Right forelimb (tissue), 1 donor: ENCODE data around the gene MMP19.
"Not testable (repeated sequence)": the region's sequence is repeated elsewhere in the genome, so short reads cannot be mapped to it uniquely, and the experiment has no call there.

Source experiments
- DNase-seq: peaks from one replicate; pipeline ENCODE4 v3.0.0-alpha.2; 2018

MMP19 gene

DNA sequence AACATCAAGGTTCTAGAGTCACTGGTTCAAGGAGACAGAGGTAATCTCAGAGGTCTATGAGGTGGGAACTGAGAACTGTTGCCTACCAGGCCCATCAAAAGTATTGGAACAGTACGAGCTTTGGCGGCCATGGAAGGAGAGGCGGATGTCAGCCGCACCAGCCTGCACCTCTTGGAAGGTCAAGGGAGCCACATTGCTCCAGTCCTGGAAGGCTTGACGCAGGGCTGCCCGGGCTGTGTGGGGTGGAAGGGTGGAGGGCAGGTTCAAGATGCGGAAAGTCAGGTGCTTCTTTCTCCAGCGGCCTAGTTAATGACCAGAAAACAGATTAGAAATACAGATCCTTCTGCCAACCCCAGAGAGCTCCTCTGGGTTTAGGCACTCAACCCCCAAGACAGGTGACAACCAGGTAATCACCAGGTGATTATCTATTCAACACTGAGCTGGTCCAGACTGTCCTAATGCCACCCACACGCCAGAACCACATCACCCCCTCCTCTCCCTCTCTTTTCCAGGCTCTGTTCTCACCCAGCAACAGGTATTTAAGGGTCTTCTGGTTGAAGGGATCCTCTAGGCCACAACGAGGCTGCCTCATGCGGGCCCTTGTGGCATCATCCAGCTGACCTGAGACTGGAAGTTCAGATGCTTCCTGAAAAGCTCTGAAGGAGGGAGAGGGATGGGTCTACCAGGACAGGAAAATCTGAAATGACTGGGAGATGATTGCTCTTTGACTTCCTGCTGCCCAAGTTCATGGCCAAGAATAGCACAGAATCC is 2.0 kb downstream of the MMP19 start:
- DNase-seq = no peak

DNA sequence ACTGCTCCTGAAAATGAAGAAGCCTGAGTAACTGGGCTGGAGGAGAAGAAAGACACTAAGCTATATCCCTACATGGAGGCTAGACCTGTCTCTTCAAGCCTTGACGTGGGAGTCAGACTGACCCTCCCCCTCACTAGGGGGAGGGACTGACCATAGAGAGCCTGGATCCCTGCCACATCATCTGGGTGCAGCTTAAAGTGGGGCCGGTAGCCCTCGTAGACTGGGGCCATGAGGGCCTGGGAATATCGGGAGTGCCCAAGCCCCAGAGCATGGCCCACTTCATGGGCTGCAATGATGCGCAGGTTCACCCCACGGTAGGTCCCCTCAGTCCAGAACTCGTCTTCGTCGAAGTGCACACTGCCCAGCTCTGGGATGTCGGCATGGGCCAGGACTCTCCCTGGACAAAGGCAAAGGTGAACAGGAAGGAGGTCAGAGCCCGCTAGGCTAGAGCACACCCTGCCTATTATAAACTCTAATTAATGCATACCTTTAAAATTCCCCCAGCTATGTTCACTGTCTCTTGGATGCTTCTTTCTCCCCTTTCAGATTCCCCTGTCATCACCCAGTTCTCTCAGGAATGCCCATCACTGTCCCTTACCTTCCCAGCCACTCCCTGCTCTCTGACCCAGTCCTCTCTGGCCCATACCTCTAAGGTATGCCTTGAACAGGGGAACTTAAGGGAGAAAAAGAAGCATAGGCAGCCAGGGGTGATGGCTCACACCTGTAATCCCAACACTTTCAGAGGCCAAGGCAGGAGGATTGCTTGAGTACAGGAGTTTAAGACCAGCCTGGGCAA is 3.2 kb downstream of the MMP19 start:
- no peak for DNase-seq

DNA sequence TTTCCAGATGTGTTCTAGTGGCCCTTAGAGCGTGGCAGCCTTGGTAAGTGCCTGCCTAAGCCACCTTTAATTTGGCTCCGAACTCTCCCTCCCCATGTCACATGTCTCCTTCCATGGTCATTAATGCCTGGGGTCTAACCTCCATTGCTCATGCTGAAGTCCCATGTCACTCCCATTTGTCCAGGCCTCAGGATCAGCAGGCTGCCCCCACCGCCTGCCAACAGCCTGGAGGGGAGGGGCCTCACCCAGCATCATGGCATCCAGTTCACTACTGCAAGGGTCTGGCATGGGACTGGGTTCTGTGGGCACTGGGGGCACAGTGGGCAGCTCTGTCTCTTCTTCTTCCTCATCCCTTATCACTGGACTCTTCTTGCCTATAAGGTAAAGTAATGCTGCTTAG is 4.4 kb downstream of the MMP19 start:
- no peak for DNase-seq

DNA sequence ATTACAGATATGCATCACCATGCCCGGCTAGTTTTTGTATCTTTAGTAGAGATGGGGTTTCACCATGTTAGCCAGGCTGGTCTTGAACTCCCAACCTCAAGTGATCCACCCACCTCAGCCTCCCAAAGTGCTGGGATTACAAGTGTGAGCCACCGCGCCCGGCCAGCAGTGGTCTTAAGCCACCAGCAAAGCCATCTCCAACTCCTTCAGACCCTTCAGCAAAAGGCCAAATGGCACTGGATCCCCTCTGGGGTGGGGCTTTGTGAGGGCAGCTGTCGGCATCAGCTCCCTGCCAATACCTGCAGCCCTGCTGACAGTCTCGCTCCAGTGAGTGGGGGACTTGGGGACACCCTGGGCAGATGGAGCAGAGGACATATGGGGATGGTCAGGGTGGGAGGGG is 8.3 kb downstream of the MMP19 start:
- DNase-seq = not testable (repeated sequence)

DNA sequence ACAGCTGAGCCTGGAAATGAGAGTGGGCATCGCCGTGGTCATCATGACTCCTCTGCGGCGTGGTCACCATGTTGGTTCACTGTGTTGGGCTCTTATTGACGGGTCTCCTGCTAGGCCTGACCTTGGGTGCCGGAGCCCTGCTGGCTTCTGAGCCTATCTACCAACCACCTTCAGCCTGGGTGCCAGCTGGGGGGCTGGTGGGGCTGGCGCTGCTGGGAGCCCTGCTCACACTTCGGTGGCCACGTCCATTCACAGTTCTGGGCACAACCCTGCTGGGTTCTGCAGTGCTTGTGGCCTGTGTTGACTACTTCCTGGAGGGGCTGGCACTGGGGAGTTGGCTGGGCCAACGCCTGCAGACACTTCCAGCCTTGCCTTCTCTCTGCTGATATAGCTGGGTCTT is 9.7 kb downstream of the MMP19 start:
- DNase-seq = no peak

DNA sequence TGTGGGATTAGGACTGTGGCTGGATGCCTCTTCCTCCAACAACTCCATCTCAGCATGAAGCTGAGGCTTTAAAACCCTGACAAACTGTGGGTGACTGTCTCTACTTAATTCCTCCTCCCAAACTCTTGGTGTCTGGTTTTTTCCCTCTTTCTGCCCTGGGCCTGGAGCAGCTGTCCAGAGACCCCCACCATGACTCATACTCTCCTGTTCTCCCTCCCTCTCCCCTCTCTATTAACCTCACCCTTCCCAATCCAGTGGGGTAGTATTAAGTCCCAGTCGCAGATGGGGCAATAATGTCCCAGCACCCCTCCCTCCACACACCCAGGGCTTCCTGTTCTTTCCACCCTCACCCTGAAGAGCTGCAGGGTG is 11.3 kb downstream of the MMP19 start:
- DNase-seq = no peak

DNA sequence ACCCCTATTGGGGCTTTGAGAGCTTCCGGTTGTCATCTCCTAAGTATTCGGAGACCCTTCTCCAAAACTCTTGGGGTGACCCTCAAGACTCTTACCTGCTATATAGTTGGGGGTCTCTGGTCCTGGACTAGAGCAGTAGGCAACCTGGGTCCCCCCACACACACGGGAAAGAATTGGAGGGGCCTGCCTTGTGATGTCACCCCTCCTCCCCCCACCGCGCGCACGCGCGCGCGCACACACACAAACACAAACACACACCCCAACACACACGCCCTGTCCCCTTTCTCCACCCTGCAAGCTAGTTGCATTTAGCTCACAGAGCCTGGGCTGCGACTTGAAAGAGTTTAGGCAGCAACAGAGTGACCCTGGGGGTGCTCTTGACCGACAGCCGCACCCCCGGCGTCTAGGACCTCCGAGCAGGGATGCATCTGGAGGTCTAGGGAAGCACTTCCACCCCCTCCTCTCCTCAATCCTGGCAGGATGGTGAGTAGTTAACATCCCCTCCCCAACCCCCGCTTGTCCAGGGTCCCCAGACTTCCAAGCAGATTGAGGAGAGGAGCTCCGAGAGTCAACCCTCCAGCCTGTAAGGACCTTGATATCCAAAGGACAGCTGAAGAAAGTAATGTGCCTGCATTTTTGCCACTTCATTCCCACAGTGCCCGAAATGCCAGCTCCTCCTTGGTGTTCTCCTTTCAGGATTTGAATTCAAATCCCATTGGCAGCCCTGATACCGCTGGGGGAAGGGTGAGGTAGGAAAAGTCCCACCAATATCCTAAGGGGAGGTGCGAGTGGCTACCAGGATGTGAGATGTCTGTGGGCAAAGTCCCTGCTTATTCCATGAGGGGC is 11.9 kb downstream of the MMP19 start:
- DNase-seq = peak; percentile 94

DNA sequence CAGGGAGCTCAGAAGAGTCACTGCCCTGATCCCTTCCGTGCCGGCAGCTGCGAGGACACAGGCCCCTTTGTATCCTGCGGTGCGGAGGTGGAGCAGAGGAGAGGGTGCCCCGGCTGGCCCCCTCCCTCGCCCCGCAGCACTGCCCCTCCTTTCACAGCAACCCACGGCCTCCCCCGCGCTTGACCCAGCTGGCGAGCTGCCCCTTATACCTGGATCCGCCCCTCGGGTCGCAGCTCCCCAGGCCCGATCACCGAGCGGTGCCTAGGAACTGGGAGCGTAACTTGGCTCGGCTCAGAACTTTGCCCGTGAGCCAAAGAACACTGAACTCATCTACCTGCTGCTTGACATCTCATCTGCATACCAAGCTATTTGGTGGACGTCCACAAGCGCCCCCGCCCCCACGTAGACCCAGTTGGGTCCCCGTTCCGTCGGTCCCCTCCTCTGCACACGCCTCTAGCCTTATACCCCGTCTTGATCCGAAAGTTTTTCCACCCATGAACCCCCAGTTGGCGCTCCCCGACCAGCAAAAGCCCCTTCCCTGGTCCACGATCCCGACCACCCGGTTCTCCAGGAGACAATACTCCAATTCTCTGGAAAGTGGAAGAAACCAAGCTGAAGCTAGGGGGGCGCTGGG is 12.7 kb downstream of the MMP19 start:
- DNase-seq = no peak

DNA sequence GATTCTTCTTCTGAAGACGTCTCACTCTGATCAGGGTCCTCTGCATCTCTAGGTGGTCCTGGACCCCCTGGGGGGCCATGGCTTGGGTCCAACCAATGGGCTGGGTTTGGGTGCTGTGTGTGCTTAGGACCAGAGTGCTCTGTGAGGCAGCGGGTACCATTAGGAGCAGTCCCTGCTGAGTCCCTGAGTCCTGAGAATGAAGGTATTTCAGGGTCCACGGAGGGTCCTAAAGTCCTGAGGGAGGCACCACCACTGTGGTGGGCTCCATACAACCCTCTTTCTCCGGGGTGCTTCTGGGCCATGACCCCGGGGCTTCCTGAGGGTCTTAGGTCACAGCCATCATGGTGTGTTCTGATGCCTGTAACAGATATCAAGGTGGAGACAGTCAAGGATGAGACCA is 14.4 kb downstream of the MMP19 start:
- no peak for DNase-seq

DNA sequence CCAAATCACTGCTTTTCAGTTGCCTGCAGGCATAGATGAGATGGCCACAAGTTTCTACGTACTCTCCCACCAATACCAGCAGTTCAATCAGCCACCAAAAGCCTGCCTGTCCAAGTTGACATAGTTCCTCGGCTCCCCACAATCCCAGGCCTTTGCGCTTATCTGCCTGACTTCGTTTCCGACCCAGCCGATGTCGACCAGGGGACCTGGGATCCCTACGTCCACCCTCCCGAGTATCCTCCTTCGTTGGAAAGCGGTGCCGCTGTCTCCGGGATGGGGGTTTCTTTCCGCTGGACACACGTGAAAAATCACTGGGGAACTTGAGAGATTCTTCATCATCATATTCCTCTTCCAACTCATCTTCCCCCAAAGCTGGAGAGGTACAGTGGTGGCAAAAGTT is 14.9 kb downstream of the MMP19 start:
- DNase-seq = no peak

DNA sequence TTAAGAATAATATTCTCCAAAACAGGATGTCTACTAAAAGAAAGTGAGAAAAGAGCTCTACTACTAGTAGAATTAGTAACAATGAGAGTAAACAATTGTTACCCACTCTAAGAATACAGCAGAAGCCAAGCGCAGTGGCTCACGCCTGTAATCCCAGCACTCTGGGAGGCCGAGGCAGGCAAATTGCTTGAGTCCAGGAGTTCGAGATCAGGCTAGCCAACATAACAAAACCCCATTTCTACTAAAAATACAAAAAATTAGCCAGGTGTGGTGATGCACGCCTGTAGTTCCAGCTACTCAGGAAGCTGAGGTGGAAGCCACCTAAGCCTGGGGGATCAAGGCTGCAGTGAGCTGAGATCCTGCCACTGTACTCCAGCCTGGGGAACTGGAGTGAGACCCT is 18.0 kb downstream of the MMP19 start:
- no peak for DNase-seq

DNA sequence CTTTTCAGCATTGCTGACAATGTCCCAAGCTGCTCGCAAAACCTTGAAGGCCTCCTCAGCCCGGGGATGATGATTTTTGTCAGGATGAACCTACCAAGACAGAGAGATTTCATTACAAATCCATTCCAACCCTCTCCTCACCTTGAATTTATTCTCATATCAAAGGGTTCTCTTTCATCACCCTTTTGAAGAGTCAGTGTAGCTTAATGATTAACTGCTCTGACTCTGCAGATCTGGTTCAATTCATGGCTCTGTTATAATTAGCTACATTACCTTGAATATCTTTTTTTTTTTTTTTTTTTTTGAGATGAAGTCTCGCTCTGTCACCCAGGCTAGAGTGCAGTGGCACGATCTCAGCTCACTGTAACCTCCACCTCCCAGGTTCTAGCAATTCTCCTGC is 19.3 kb downstream of the MMP19 start:
- DNase-seq = no peak

DNA sequence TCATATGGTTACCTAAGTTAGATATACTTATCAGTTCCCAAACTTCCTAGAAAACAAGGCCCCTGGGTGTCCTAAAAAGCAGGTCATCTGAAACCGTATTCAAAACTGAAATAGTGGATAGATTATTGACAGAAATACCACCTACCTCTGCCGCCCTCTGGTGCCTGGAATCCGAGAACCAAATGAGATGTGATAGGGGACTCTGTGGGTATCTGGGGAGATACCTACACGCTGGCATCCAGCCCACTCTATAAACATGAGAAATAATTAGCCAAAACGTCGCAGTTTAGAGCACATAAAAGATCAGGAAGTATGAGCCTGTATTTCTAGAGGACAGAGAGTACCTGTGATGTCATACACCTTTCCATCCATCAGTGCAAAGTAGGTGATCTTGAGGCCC is 20.5 kb downstream of the MMP19 start:
- no peak for DNase-seq

DNA sequence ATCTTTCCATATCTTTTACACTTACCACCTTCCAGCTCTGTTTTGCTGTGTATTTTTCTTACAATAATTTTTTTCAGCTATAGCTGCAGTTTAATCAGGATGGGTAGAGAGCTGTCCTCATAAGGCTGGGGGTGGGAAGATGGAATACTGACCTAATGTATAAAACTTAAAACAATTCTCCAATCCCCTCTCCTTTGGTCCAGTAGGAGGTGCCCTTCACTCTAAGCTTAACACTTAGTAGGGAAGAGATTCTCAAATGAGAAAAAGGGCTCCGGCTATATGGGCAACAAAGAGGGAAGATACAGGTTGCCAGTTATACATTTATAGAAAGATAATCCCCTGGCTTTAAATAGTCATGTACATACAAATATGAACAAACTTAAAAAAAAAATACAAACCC is 22.1 kb downstream of the MMP19 start:
- DNase-seq = no peak

DNA sequence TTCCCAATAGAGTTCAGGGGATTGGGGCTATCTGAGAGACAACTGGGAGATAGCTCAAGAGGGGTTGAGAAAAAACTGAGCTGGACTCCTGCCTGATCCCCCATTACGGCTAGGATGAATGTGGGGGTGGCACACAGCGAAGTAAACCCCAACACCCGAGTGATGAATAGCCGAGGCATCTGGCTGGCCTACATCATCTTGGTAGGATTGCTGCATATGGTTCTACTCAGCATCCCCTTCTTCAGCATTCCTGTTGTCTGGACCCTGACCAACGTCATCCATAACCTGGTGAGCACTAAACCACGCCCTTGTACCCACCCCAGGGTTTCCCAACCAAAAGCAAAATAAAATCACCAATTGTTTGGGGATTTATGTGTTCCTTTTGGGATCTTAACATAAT is 23.9 kb downstream of the MMP19 start:
- no peak for DNase-seq

DNA sequence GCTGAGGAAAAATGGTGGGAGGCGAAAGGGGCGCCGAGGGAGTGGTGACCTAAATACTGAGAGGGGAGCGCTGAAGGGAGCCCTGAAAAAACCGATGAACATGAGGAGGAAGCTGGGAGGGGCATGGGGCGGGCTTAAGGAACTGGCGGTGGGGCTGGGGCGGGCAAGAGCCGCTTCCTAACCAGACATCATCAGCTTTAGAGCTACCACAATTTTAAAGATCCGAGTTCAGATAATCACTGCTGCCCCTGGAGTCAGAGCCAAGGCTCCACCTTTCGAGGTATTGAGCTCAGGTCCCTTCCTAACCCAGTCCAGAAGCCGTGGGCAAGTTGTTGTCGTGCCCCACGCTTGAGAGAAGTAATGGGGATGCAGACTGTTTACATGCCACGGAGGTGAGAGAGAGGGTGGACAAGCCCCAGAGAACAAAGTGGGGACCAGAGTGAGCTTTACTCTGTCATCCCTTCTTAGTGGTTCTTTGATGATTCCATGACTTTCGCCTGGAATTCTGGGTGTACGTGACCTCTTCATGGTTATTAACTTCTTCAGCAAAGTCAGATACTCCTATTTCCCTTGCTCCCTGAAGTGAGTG is 24.5 kb downstream of the MMP19 start:
- no peak for DNase-seq

DNA sequence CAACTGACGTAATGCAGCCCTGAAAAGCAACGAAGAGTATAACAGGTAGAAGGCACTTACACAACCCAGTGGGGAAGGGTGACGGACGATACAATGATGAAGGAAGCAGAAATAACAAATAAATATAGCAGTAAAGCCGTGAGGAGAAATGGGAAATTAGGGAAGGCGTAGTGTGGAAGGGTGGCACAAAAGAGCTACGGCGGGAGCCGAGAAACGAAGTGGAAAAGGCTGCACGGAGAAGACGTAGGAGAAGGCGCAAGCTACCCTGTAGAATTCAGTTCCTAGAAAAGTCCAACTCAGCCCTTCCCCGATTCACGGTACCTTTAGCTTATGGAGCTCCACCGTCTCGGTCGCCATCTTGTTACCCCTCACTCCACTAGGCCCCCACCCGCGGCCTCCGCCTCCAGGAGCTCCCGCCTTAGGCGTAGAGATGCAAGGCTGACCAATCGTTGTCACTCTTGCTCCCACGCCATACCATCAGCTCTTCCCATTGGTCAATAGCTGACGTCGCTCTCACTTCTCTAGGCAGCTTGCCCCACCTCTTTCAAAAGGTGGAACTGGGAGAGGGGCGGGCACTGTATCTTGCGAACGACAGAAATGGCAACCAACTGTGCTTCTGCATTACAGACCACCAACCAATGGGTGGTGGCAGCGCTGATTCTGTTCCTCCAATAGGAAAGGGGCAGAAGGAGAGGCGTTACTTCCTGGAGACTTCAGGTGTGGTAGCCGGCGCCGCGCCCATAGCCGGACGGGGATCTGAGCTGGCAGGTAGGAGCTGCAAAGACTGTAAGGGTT is 25.2 kb downstream of the MMP19 start, which contains the start of the genes ORMDL2 and SARNP:
TSS of gene ORMDL2 (plus strand) at position 697 of the 795 bp plus-strand sequence. CDS start 959 bp downstream, outside the sequence.
TSS of gene SARNP (minus strand) at position 380 of the 795 bp plus-strand sequence. CDS start at position 357, 23 bp downstream.
- peak; percentile 96 for DNase-seq

DNA sequence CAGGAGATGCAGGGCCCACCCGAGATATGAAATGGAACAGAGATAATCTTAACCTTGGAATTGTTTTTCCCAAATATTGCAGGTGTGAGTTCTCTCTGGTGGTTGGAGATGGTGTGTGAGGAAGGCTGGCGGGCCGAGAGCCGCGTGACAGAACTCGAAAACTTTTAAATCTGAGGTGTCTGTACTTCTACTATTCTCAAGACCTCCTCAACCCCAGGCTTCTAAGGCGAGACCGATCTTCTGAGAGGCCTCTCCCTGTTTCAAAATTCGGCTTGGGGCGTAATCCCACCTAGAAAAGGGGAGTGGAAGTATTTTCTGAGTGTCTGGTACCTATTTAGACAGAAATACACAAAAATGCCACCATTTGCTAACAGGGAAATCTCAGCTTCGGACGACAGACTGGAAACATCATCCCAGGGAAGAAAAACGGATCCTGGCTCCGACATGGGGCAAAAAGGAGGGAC is 25.8 kb downstream of the MMP19 start:
- DNase-seq = peak; percentile 64

DNA sequence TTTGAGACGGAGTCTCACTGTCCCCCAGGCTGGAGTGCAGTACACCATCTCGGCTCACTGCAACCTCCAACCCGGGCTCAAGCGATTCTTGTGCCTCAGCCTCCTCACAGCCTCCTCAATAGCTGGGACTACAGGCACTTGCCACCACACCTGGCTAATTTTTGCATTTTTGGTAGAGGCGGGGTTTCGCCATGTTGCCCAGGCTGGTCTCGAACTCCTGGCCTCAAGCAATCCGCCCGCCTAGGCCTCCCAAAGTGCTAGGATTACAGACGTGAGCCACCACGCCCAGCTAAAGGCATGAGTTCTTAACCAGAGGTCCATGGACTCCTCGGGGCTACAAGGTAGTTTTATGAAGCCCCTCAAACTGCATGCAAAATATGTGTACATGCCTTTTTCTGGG is 27.3 kb downstream of the MMP19 start:
- DNase-seq = no peak

DNA sequence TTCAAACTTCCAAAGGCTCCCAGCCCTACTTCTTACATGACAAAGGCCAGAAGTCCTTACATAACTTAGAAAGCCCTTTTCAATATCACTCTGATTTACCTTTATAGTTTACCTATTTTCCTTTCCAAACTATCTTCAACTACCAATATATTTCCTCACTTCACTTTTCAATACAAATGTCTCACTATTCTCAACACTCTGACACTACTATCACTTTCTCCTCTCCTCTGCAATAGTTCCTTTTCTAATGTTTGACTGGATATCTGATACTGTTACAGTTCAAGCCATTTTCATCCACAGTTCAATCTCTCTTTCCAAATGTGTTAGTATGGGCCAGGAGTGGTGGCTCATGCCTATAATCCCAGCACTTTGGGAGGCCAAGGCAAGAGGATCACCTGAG is 28.5 kb downstream of the MMP19 start:
- no peak for DNase-seq

DNA sequence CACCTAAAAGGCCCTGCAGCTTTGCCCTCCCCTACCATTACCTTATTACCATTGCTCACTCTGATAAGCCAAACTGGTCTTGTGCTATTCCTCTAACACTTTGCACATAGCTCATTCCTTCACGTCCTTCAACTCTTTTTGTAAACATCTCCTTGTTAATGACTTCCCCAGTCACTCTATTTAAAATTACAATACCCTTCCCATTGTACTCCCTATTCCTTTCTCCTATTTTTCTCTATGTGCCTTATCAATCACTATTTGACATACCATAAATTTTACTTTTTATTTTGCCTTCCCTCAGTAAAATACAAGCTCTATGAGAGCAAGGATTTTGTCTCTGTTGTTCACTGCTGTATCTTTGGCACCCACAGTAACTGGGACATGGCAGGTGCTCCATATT is 30.6 kb downstream of the MMP19 start:
- no peak for DNase-seq
